ENCODE measurements around the gene PTP4A2.
"Not testable (repeated sequence)": the region's sequence is repeated elsewhere in the genome, so short reads cannot be mapped to it uniquely, and the experiment has no call there.

- TF ChIP-seq, protein P1, sequence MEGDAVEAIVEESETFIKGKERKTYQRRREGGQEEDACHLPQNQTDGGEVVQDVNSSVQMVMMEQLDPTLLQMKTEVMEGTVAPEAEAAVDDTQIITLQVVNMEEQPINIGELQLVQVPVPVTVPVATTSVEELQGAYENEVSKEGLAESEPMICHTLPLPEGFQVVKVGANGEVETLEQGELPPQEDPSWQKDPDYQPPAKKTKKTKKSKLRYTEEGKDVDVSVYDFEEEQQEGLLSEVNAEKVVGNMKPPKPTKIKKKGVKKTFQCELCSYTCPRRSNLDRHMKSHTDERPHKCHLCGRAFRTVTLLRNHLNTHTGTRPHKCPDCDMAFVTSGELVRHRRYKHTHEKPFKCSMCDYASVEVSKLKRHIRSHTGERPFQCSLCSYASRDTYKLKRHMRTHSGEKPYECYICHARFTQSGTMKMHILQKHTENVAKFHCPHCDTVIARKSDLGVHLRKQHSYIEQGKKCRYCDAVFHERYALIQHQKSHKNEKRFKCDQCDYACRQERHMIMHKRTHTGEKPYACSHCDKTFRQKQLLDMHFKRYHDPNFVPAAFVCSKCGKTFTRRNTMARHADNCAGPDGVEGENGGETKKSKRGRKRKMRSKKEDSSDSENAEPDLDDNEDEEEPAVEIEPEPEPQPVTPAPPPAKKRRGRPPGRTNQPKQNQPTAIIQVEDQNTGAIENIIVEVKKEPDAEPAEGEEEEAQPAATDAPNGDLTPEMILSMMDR (IDR thresholded peaks at IDR 0.05), result not testable (repeated sequence)
- TF ChIP-seq POLR2A (IDR thresholded peaks at IDR 0.05), result not testable (repeated sequence)
Observed at GRCh38 chr1:31895474-31896198, 42.5 kb downstream of the PTP4A2 start.
